ENCODE data around the gene MED15. TPM values are rescaled to one million over a fixed set of nuclear protein-coding genes. Genes with fewer than 3 reads are reported as not detected.

The MED15 gene
- total and polyA plus RNA-seq, 2 of the 8 experiments (the other 6 are each of a cell fraction or from before 2014, with no cell fraction given): 28.3 to 57.1 TPM

Small RNAs within 50 kb of the gene (small RNA-seq; reads per million reads assigned to genes)
- gene IGLL4P (ENCODE audit: insufficient read depth) (not detected), gene RF00019 (ENCODE audit: insufficient read depth) (not detected), gene RN7SL812P (ENCODE audit: insufficient read depth) (not detected), gene RNY1P9 (ENCODE audit: insufficient read depth) (not detected)

Other genes starting within 250 kb of the MED15 start
- gene RTN4R, start 239.3 kb upstream of the MED15 start, total RNA-seq (2021; fragmentation: NEBNext Ultra II Directional; extraction: Animal tissue kit (Norgen Biotek cat#: 25700)): 21.8 and 22.5 TPM in 2 replicates
- 41.3 and 51.5 TPM in 2 replicates for gene RTN4R, start 239.3 kb upstream of the MED15 start, polyA plus RNA-seq (2011; rRNA removed)
- 41.9 and 43.6 TPM in 2 replicates for gene DGCR6L, start 187.6 kb upstream of the MED15 start, total RNA-seq (2021; fragmentation: NEBNext Ultra II Directional; extraction: Animal tissue kit (Norgen Biotek cat#: 25700))
- gene DGCR6L, start 187.6 kb upstream of the MED15 start, polyA plus RNA-seq (2011; rRNA removed): 72.6 and 93.5 TPM in 2 replicates
- gene ZNF74, start 113.5 kb upstream of the MED15 start, total RNA-seq (2021; fragmentation: NEBNext Ultra II Directional; extraction: Animal tissue kit (Norgen Biotek cat#: 25700)): 44.9 and 45.7 TPM in 2 replicates
- gene ZNF74, start 113.5 kb upstream of the MED15 start, polyA plus RNA-seq (2011; rRNA removed): 29.7 and 35.3 TPM in 2 replicates
- gene SCARF2, start 69.8 kb upstream of the MED15 start, total RNA-seq (2021; fragmentation: NEBNext Ultra II Directional; extraction: Animal tissue kit (Norgen Biotek cat#: 25700)): 9.8 and 10.0 TPM in 2 replicates
- 4.2 and 7.1 TPM in 2 replicates for gene SCARF2, start 69.8 kb upstream of the MED15 start, polyA plus RNA-seq (2011; rRNA removed)
- 9.3 and 9.4 TPM in 2 replicates for gene KLHL22, start 11.8 kb upstream of the MED15 start, total RNA-seq (2021; fragmentation: NEBNext Ultra II Directional; extraction: Animal tissue kit (Norgen Biotek cat#: 25700))
- gene KLHL22, start 11.8 kb upstream of the MED15 start, polyA plus RNA-seq (2011; rRNA removed): 14.2 and 16.2 TPM in 2 replicates

Measured in H1 (cell line).